ENCODE data around the gene SORCS2.

The SORCS2 gene

GRCh38 chr4:7393601-7394575, 201.6 kb downstream of the SORCS2 start:
- no peak for DNase-seq (ENCODE audit: low read depth)

GRCh38 chr4:7394681-7395451, 202.5 kb downstream of the SORCS2 start:
- no peak for DNase-seq (ENCODE audit: low read depth)

- no peak for DNase-seq (ENCODE audit: low read depth)
Observed at GRCh38 chr4:7395645-7396044, 203.3 kb downstream of the SORCS2 start.

GRCh38 chr4:7396186-7396910, 204.0 kb downstream of the SORCS2 start:
- DNase-seq (ENCODE audit: low read depth): no peak

GRCh38 chr4:7397206-7398103, 205.1 kb downstream of the SORCS2 start:
- DNase-seq (ENCODE audit: low read depth): no peak

GRCh38 chr4:7398104-7398423, 205.7 kb downstream of the SORCS2 start:
- no peak for DNase-seq (ENCODE audit: low read depth)

- no peak for DNase-seq (ENCODE audit: low read depth)
Observed at GRCh38 chr4:7398788-7399439, 206.6 kb downstream of the SORCS2 start.

- DNase-seq (ENCODE audit: low read depth): no peak
Observed at GRCh38 chr4:7399440-7400234, 207.3 kb downstream of the SORCS2 start.

GRCh38 chr4:7400671-7401298, 208.4 kb downstream of the SORCS2 start:
- no peak for DNase-seq (ENCODE audit: low read depth)

GRCh38 chr4:7402526-7402925, 210.2 kb downstream of the SORCS2 start:
- no peak for DNase-seq (ENCODE audit: low read depth)

GRCh38 chr4:7403001-7403400, 210.7 kb downstream of the SORCS2 start:
- DNase-seq (ENCODE audit: low read depth): no peak

- DNase-seq (ENCODE audit: low read depth): no peak
Observed at GRCh38 chr4:7408166-7408565, 215.8 kb downstream of the SORCS2 start.

- no peak for DNase-seq (ENCODE audit: low read depth)
Observed at GRCh38 chr4:7410446-7410845, 218.1 kb downstream of the SORCS2 start.

GRCh38 chr4:7411491-7411890, 219.2 kb downstream of the SORCS2 start:
- DNase-seq (ENCODE audit: low read depth): no peak

GRCh38 chr4:7411896-7412553, 219.7 kb downstream of the SORCS2 start:
- DNase-seq (ENCODE audit: low read depth): no peak

GRCh38 chr4:7412554-7412912, 220.2 kb downstream of the SORCS2 start:
- no peak for DNase-seq (ENCODE audit: low read depth)

- no peak for DNase-seq (ENCODE audit: low read depth)
Observed at GRCh38 chr4:7414046-7414445, 221.7 kb downstream of the SORCS2 start.

- DNase-seq (ENCODE audit: low read depth): no peak
Observed at GRCh38 chr4:7414736-7415510, 222.6 kb downstream of the SORCS2 start.
